GM19328 (cell line): ENCODE data around the gene PTGES2.

Source experiments
- ATAC-seq: cut with Tn5 transposase; IDR thresholded peaks from one replicate; pipeline ENCODE4 v1.9.1; 2021; ENCODE audit warnings: mild to moderate bottlenecking, moderate library complexity; ENCODE audit not compliant: unreplicated experiment

Gene PTGES2

DNA sequence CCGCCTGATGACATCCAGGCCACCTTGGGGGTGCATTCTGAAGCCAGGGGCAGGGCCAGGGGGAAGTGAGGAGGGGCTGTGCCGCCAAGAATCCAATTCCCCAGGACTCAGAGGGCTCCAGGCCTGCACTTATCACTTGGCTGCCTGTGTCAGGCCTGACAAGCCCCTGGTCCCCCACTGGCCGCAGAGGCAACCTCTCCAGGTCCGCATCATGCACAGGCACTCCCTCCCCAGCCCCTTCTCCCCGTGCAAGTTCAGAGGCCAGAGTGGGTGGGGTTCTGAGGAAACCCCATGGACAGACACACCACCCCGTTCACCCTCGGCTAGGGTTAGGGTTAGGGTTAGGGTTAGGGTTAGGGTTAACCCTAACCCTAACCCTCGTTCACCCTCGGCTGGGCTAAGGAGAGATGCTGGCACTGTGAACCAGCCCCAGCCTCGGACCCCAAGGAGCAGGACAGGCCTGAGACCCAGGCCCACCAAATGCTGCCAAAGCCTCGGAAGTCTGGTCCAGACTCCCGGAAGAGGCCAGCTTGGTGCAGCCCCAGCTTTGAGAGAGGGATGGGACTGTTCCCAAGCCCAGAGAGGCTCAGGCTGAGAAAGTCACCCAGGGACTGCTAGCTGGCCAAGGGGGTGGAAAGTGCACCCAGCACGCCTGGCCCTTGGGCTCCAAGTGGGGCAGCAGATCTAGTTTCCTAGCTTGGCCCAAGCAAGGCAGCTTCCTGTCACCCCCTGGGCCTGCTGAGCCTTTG is 26.6 kb upstream of the PTGES2 start:
- ATAC-seq: no peak

DNA sequence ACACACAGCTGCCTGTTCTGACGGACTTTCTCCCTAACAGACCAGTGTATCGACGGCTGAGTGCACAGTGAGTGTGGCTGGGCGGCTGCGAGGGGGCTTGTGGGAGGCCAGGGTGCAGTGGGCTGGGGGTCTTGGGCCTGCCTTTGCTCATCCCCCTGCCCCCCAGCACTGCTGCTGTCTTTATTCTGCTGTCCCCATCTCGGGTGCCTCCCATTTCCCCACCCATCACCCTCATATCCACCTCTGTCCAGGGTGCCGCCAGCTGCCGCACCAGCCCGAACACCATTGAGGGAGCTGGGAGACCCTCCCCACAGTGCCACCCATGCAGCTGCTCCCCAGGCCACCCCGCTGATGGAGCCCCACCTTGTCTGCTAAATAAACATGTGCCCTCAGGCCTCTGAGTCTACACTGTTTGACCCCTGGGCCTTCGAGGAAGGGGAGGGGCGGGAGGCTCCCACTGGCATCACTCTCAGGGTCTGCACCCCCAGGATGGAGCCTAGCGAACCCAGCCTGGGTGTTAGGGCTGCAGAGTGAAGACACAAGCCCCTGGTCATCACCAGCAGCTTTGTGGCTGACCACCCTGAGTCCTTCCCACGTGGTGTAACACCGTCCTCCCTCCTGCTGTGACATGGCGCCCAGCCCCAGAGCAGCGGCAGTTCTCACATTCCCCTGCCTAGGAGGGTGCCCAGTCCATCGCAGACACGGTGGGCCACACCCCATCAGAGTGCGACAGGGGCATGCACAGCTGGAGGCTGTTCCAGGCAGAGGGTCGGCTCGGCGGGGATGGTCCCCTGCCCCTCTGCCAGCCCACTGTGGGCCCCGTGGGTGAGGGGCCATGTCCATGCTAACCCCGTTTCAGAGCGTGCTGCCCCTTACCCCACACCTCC is 25.8 kb upstream of the PTGES2 start:
- ATAC-seq: no peak

DNA sequence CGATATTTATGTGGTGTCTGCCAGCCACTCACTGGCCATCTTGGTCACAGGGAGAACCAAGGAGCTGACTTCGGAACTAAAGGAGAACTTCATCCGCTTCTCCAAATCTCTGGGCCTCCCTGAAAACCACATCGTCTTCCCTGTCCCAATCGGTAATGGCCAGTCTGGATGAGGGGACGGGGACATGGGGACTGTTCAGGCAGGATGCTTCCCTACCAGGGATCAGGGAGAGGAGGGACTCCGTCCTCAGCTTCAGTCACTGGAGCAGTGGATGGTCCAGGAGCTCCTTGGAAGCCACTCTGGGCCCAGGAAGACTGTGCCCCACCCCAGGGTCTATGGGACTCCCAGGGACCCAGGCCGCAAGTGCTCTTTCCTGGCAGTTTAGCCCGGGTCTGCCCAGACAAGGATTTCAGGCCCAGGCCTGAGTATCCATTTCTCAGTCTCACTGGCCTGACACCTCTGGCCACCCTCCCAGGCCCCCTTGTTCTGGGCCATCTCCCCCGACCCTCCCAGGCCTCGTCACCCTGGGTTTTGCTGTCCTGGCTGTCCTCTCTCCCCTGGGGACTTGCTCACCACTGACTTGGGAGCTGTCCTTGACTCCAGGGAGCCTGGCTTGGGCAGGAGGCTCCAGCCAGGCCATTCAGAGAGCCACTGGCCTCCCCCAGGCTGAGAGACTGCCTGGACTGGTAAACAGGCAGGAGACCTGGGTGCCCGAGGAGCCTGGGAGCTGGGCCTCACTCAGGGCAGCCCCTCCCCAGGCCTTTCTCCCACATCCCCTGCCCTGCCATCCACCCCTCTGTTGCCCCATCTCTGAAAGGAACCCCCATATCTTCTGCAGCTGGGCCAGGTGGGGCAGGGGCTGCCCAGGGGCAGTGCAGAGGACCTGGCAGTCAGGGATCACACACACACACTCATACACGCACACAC is 24.9 kb upstream of the PTGES2 start:
- no peak for ATAC-seq

DNA sequence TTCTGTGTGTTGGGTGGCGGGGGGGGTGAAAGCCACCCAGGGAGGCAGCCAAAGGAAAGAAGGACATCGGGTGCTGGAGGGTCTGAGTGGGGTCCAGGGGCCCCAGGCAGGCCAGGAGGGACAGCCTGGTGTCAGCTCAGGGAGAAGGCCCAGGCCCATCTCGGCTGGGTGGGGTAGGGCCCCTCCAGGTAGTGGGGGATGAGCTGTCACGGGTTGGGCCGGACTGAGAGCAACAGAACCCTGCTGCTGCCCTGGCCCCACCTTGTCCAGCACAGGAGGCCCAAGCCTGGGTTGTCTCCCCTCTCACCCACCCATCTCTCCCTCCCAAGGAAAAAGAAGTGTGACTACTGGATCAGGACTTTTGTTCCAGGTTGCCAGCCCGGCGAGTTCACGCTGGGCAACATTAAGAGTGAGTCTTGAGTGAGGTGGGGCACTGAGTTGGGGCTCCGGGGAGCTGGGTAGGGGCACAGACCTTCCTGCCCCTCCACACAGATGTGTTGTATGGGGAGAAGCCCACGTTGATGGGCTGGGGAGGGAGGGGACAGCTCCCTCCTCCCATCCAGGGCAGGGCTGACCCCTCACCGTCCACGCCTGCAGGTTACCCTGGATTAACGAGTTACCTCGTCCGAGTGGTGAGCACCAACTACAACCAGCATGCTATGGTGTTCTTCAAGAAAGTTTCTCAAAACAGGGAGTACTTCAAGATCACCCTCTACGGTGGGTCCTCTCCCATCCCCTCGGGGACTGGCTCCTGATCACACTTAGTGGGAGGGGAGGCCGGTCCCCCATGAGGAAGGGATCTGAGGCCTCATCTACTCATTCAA is 24.0 kb upstream of the PTGES2 start:
- no peak for ATAC-seq

DNA sequence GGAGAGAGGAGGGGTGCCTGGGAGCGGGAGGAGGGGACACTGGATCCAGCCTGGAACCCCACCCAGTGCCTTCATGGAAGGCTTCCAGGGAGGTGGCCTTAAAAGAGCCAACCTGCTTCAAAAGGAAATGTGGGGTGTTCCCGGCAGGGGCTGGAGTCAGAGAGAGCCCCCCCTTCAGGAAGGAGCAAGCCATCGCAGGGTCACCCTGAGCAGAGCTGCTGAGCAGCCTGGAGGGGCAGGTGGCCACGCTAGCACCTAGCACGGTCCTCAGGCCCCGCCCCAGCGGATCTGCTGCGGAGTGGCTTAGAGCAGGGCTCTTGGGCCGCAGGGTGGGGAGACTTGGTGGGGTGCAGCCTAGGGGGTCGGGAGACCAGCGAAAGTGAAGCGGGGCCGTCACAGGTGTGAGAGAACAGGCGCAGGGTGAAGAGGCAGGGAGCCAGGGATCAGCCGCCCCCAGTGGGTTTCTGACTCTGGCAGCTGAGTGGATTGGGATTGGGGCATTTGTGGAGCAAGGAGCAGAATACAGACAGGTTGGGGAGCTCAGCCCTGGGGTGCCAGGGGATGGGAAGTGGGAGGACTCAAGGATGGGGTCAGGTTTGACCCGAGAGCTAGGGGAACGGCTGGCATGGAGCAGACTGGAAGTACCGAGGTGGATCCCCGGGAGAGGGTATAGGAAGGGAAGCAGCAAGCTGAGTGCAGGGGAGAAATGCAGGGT is 23.2 kb upstream of the PTGES2 start:
- ATAC-seq: no peak

DNA sequence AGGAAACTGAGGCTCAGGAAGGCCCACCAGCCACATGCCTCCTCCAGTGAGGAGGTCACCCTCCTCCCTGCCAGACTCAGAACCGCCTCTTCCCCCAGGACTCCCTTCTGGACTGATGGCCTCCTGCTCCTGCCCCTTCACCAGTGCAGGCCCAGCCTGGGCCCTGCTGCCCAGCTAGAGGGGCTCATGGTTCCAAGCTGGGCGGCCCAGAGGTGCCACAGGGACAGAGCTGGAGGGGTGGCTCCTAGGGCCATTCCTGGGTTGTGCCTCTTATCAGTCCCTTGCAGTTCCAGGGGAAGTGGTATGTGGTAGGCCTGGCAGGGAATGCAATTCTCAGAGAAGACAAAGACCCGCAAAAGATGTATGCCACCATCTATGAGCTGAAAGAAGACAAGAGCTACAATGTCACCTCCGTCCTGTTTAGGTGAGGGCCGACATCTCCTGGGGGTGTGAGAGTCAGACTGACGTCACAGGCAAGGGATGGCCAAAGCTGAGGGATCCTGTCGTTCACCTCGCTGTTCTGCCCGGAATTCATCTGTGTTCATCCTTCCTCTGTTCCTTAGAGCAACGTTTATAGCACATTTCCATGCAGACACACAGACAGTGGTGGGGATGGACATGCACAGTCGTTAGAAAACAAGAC is 22.5 kb upstream of the PTGES2 start:
- no peak for ATAC-seq

DNA sequence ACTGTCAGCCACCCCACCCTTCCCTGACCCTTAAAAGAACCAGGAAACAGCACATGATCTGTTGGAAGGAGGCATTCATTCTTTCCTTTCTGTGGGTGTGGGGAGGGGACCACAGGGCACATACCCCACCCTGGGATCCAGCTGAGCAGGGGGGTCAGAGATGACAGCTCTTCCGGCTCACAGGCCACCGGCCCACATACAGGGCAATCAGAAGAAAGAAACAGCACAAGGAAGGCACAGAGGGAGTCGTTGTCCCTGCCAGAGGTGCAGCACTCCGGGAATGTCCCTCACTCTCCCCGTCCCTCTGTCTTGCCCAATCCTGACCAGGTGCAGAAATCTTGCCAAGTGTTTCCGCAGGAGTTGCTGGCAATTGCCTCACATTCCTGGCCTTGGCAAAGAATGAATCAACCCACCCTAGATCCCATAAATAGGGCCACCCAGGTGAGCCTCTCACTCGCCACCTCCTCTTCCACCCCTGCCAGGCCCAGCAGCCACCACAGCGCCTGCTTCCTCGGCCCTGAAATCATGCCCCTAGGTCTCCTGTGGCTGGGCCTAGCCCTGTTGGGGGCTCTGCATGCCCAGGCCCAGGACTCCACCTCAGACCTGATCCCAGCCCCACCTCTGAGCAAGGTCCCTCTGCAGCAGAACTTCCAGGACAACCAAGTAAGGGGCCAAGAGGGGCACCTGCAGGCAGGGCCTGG is 21.6 kb upstream of the PTGES2 start, which contains the start of gene LCN2:
LCN2 (plus strand) TSS at position 453 of the 701 bp plus-strand sequence; CDS start at position 526, 73 bp downstream.
- no peak for ATAC-seq

DNA sequence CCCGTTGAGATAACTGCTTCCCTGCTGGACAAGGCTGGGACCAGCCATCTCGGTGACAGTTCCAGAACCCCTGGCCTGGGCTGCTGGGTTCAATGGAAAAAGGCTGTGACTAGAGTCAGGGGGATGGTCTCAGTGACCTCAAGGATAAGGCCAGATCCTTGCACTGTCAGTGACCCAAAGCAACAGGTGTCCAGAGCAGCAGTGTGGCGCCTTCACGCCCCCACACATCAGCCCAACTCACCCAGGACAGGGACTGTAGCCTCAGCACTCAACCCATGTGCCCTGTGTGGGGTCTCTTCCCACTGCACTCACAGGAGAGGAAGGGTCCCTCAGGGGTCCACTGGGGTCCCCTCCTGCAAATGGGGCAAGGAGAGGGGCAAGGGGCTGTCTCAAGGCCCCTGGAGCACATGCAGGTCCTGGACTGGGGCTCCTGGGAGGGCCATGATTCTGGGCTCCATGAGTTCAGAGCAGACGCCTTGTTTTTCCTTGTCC is 21.0 kb upstream of the PTGES2 start:
- ATAC-seq: no peak

DNA sequence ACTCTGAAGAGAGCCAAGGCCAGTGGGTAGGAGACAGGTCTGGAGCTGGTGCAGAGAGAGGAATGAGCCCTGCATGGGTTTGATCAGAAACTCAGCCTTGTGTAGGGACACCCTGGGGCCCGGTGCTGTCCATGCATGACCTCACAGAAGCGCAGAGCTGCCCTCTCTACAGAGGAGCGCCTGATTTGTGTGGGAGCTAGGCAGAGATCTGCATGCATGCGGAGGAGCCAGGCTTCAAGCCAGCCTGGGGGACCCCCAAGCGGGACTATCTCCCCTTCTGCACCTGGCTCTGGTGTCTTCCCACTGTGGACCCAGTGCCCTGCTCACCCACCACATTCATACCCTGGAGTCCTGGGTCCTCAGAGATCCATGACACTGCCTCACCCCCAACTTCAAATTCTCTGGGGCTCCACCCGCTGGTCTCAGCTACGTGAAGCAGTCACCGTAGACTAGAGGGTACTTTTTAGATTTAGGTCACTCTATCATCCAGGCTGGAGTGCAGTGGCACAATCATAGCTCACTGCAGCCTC is 19.1 kb upstream of the PTGES2 start:
- no peak for ATAC-seq

DNA sequence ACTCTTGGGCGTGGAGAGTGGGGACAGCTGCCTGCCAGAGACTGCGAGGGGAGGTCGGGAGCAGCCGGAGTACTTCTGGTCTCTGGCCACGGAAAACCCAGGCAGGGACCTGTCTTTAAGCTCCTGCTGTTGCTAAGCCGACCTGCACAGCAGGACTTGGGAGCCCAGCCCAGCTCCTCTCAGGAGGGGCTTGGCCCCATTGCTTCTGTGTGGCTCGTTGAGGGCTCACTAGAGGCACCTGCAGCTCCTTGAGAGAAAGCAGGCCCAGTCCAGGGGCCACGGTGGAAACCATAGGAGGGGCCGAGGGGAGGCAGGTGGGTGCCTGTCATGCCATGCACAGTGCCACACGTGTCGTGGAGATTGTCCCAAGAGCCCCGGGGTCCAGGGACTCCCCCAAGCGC is 18.4 kb upstream of the PTGES2 start:
- ATAC-seq: no peak

DNA sequence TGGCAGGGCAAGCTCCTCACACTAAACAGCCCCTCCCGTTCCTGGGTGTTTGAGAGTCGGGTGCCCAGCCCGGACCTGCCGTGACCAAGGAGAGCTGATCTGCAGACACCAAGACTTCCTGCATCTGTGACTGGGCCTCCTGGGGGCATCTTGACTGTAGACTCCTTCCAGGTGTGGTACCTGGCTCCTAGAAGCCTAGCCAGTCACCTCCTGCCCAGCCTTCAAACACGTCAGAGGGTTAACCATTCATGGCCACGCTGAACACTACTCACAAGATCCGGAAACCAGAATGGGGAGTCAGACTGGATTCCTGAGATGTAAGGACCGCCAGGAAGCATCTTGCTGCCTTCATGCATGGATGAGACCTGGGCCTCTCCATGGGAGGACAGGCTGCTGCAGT is 18.0 kb upstream of the PTGES2 start:
- no peak for ATAC-seq

DNA sequence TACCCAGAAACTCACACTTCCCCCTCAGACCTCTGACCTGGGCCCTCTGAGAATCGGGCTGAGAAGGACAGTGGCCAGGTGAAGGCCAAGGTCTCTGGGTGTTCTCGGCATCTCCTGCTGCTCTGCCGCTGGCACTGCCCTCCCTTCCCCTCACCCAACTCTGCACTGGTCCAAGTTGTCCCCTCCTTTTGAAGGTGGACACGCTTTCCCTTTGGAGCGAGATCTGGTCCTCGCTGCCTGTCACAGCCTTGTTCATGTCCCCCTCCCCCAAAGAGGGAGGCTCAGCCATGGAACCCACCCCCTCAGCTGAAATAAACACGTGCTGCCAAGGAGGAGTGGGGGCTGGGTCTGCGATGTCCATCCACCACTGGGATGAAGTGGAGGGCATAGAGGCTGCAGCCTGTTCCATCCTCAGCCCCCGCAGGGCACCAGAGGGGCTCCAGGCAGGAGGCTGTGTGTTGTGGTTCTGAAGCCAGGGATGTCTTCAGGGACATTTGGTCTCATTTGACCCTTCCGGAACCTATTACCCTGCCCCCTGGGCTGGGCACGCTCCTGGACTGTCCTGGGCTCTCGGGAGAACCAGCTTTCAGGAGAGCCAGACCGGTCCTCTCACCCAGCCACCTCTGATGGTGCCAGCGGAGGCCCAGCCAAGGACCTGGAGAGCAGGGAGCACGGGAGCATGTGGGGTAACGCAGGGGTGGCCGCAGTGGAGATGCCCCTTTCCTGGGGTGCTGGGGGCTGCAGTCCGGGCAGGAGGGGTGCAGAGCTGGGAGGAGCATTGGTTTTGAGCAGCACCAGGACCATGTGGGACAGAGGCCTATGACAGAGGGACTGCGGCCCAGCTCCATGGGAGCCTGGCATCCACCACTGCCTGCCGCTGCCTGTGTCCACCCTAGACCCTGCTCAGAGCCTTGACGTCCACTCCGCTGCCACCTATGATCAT is 17.0 kb upstream of the PTGES2 start:
- no peak for ATAC-seq

DNA sequence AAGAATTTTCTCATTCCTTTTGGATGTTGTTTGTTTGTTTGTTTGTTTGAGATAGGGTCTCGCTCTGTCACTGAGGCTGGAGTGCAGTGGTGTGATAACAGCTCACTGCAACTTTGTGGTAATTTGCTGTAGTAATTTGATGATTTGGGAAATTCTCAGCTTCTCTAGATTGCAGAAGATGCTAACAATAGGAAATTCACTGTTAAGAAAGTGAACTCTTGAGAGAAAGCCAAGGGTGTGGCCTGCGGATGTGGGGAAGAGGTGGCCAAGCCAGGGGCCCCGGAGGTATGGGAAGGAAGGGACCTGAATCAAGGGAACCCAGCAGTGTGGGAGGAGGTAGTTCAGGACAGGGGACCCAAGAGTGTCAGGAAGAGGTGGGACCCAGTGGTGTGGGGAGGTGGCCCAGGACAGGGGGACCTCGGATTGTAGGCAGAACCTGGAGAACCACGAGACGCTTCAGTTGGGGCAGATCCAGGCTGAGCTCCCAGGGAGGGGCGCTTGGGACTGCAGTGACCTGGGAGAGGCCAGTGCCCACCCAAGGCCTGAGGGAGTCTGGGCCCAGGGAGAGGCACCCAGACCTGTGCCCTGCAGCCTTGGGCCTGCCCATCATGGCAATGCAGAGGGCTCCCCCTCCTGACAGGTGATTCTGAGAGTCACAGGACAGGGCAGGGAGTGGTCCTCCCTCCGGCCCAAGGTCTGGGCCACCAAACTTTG is 16.2 kb upstream of the PTGES2 start:
- no peak for ATAC-seq

DNA sequence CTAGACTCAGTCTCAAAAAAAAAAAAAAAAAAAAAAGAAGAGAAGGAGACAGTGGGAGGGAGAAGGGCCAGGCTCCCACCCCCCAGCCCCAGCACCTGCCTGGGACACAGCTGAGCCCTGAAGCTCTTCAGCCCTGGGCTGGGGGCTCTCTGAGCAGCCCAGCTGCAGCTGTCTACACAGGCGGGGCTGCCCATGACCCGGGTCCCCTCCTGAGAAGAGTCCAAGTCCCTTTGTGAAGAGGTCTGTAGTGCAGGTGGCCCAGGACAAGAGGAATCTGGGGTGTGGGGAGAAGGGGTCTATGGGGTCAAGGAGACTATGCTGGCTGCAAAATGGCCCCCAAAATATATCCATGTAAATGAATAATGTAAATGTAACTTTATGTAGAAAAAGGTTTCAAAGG is 15.1 kb upstream of the PTGES2 start:
- ATAC-seq: no peak

DNA sequence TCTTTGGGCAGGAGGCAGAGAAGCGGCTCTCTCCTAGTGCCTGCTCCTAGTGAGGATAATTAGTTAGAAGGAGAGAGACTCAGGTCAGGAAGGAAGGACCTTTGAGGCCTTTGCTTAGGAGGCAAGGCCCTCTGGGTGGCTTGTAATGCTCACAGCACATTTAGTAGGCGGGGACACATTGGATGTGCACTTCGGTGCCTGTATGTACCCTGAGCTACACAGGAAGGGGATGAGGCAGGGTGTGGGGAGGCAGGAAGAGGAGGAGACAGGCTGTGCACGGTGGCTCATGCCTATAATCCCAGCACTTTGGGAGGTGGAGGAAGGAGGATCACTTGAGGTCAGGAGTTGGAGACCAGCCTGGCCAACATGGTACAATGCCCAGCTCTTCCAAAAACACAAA is 14.5 kb upstream of the PTGES2 start:
- no peak for ATAC-seq

DNA sequence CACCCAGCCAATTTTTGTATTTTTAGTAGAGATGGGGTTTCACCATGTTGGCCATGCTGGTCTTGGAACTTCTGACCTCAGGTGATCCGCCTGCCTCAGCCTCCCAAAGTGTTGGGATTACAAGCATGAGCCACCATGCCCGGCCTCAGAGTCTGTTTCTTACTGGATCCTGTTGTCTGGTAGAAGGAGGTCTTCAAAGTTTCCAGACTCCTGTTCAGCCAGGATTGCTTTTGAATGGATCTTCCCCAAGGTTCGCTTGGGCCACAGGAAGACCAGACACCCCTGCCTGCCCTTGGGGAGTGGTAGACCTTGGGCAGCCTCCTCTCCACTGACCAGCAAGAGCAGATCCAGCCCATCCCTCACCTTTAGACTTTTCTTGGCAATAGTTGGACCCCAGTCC is 14.1 kb upstream of the PTGES2 start:
- no peak for ATAC-seq
